Lower leg skin (tissue), 3 donors: ENCODE measurements around the gene HSPBP1.

Experiments
- POLR2A ChIP-seq, 2 donors: fragments of 450-650 bp; IDR thresholded peaks; one replicate each; pipeline ENCODE4 v1.6.1; 2016 to 2017; ENCODE audit warnings: antibody characterized with exemption in 2 of 2, mild to moderate bottlenecking in 1 of 2, moderate library complexity in 1 of 2
- TF ChIP-seq, protein P1 (sequence below), 3 donors: fragments of 450-650 bp; IDR thresholded peaks; one replicate each; pipeline ENCODE4 v1.5.1; 2016; ENCODE audit warnings: antibody characterized with exemption in 3 of 3, mild to moderate bottlenecking in 3 of 3, moderate library complexity in 2 of 3

DNA sequence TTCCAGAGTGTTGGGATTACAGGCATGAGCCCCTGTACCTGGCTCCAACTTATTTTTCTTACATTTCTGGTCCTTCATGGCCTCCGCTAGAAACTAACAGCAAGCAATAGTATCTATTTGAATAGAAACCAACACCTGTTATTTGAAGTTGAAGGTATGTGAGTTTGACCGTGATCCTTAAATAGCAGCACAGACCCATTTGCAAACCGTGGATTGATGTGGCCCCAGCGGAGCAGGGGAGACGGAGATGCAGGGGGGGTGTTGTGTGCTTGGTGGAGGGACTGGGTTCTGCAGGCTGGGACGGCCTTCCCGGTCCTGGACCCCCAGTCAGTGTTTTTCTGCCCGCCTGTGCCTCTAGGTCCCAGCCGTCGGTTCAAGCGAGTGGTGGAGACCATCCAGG is 28.4 kb upstream of the HSPBP1 start:
- TF ChIP-seq, protein P1, sequence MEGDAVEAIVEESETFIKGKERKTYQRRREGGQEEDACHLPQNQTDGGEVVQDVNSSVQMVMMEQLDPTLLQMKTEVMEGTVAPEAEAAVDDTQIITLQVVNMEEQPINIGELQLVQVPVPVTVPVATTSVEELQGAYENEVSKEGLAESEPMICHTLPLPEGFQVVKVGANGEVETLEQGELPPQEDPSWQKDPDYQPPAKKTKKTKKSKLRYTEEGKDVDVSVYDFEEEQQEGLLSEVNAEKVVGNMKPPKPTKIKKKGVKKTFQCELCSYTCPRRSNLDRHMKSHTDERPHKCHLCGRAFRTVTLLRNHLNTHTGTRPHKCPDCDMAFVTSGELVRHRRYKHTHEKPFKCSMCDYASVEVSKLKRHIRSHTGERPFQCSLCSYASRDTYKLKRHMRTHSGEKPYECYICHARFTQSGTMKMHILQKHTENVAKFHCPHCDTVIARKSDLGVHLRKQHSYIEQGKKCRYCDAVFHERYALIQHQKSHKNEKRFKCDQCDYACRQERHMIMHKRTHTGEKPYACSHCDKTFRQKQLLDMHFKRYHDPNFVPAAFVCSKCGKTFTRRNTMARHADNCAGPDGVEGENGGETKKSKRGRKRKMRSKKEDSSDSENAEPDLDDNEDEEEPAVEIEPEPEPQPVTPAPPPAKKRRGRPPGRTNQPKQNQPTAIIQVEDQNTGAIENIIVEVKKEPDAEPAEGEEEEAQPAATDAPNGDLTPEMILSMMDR (IDR thresholded peaks at IDR 0.05), result no peak
- TF ChIP-seq POLR2A (IDR thresholded peaks at IDR 0.05), result no peak
